Endothelial cell of umbilical vein (primary cell): ENCODE data around the gene FIZ1.

Source experiments
- CTCF ChIP-seq, 2 donors: IDR thresholded peaks; 1 replicate in 1 of 2; 2 replicates in 1 of 2; pipeline ENCODE4 v1.5.1; 2011; ENCODE audit warnings: low read length in 2 of 2, mild to moderate bottlenecking in 2 of 2, moderate library complexity in 2 of 2, control low read depth in 1 of 2, inconsistent platforms in 1 of 2, low read depth in 1 of 2; ENCODE audit not compliant: insufficient read depth in 1 of 2; ENCODE audit errors: extremely low read depth in 1 of 2
- EZH2 ChIP-seq: IDR thresholded peaks from 2 replicates; pipeline ENCODE4 v1.6.1; 2012; ENCODE audit warnings: borderline replicate concordance, low read depth, mild to moderate bottlenecking, moderate library complexity, low read length, inconsistent platforms; ENCODE audit not compliant: severe bottlenecking
- FOS ChIP-seq: IDR thresholded peaks from 2 replicates; pipeline ENCODE4 v1.6.1; 2011; ENCODE audit warnings: mild to moderate bottlenecking, low read length, moderate library complexity, borderline replicate concordance; ENCODE audit not compliant: insufficient read depth
- JUN ChIP-seq: IDR thresholded peaks from 2 replicates; pipeline ENCODE4 v1.6.1; 2011; ENCODE audit warnings: borderline replicate concordance, low read depth; ENCODE audit not compliant: insufficient read length, insufficient read depth
- MYC ChIP-seq: IDR thresholded peaks from one replicate; pipeline ENCODE4 v1.6.1; 2011; ENCODE audit warnings: mild to moderate bottlenecking, low read depth, low read length
- POLR2A ChIP-seq: IDR thresholded peaks from 2 replicates; pipeline ENCODE4 v1.6.1; 2012; ENCODE audit warnings: low read depth, mild to moderate bottlenecking, control low read depth, low read length

- TF ChIP-seq CTCF (IDR thresholded peaks at IDR 0.05; ENCODE audit: extremely low read depth in 1 of 2, insufficient read depth in 1 of 2, low read depth in 1 of 2, low read length in 2 of 2): no peak
- no peak for TF ChIP-seq MYC
- TF ChIP-seq POLR2A: no peak
- TF ChIP-seq EZH2: no peak
- no peak for TF ChIP-seq JUN
- TF ChIP-seq FOS: no peak
These were observed 55.3 kb downstream of the FIZ1 start for GRCh38 chr19:55544014-55544413.
